Measurements from ENCODE around the gene FGG. TPM values are rescaled to one million over a fixed set of nuclear protein-coding genes. Genes with fewer than 3 reads are reported as not detected.

FGG gene
- total RNA-seq, 1 experiment from 2014 or later, result not detected

DNA sequence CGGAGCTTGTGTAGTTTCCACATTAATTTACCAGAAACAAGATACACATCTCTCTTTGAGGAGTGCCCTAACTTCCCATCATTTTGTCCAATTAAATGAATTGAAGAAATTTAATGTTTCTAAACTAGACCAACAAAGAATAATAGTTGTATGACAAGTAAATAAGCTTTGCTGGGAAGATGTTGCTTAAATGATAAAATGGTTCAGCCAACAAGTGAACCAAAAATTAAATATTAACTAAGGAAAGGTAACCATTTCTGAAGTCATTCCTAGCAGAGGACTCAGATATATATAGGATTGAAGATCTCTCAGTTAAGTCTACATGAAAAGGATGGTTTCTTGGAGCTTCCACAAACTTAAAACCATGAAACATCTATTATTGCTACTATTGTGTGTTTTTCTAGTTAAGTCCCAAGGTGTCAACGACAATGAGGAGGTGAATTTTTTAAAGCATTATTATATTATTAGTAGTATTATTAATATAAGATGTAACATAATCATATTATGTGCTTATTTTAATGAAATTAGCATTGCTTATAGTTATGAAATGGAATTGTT, 49.7 kb downstream of the FGG start, which contains the start of gene FGB:
TSS of gene FGB (plus strand) at position 315 of the 558 bp plus-strand sequence. CDS start at position 323, 8 bp downstream.
- ChIA-PET POLR2A (ENCODE audit: low non-redundant PET) (no interaction called here), CTCF (no interaction called here)
- no TSS peak for BruUV-seq (replicated peaks)
- no peak for DNase-seq (ENCODE audit: low spot score)
- TF ChIP-seq EZH2 (IDR thresholded peaks at IDR 0.05; ENCODE audit: borderline replicate concordance, low read depth, low read length, poor library complexity, severe bottlenecking), result no peak
- TF ChIP-seq, protein P1, sequence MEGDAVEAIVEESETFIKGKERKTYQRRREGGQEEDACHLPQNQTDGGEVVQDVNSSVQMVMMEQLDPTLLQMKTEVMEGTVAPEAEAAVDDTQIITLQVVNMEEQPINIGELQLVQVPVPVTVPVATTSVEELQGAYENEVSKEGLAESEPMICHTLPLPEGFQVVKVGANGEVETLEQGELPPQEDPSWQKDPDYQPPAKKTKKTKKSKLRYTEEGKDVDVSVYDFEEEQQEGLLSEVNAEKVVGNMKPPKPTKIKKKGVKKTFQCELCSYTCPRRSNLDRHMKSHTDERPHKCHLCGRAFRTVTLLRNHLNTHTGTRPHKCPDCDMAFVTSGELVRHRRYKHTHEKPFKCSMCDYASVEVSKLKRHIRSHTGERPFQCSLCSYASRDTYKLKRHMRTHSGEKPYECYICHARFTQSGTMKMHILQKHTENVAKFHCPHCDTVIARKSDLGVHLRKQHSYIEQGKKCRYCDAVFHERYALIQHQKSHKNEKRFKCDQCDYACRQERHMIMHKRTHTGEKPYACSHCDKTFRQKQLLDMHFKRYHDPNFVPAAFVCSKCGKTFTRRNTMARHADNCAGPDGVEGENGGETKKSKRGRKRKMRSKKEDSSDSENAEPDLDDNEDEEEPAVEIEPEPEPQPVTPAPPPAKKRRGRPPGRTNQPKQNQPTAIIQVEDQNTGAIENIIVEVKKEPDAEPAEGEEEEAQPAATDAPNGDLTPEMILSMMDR (conservative IDR thresholded peaks at IDR 0.05; ENCODE audit: low read depth, low read length), result no peak
- Histone ChIP-seq H3K9me3 (ENCODE audit: low read depth, low read length, poor library complexity, severe bottlenecking) (no peaks in the 10 kb centered on the region), H3K4me1 (ENCODE audit: insufficient read depth, low read length, poor library complexity, severe bottlenecking) (no peaks in the 10 kb centered on the region), H3K27ac (ENCODE audit: low read depth, low read length, poor library complexity, severe bottlenecking) (no peak within 1 kb of the TSS), H3K27me3 (replicated peaks; ENCODE audit: insufficient read depth, low read depth, low read length, poor library complexity) (no peaks in the 10 kb centered on the region), H3K4me3 (ENCODE audit: low read depth, low read length, poor library complexity, severe bottlenecking) (no peak within 1 kb of the TSS), H3K36me3 (ENCODE audit: insufficient read depth, low read length, poor library complexity, severe bottlenecking) (no peaks in the 10 kb centered on the region)
- intact Hi-C loops (cut with micrococcal nuclease; ENCODE audit: unreplicated experiment), result no loop called here

DNA sequence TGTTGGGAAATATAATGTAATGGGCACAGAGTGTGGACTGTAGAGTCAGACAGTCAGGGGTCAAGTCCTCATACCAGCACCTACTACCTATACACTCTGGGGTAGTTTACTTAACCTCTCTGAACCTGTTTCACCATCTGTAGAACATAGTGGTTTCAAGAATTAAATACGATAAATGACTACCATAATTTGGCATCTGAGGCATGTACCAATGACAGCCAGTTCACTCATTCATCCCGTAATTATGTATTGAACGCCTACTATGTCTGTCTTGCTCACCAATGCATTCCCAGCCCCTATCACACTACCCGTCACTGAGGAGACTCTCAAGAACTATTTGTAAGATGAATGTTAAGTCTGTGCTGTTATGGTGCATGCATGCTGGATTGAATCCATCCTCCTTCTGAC, 51.6 kb downstream of the FGG start:
- Histone ChIP-seq H3K27me3 (replicated peaks; ENCODE audit: insufficient read depth, low read depth, low read length, poor library complexity) (no peaks in the 10 kb centered on the region), H3K36me3 (ENCODE audit: insufficient read depth, low read length, poor library complexity, severe bottlenecking) (no peaks in the 10 kb centered on the region), H3K4me3 (ENCODE audit: low read depth, low read length, poor library complexity, severe bottlenecking) (no peak overlapping the region), H3K4me1 (ENCODE audit: insufficient read depth, low read length, poor library complexity, severe bottlenecking) (no peaks in the 10 kb centered on the region), H3K27ac (ENCODE audit: low read depth, low read length, poor library complexity, severe bottlenecking) (no peak overlapping the region), H3K9me3 (ENCODE audit: low read depth, low read length, poor library complexity, severe bottlenecking) (no peaks in the 10 kb centered on the region)
- no TSS peak for BruUV-seq (replicated peaks)
- ChIA-PET POLR2A (ENCODE audit: low non-redundant PET) (no interaction called here), CTCF (no interaction called here)
- TF ChIP-seq, protein P1 (conservative IDR thresholded peaks at IDR 0.05; ENCODE audit: low read depth, low read length), result no peak
- no peak for TF ChIP-seq EZH2 (IDR thresholded peaks at IDR 0.05; ENCODE audit: borderline replicate concordance, low read depth, low read length, poor library complexity, severe bottlenecking)
- DNase-seq (ENCODE audit: low spot score), result no peak
- intact Hi-C loops (cut with micrococcal nuclease; ENCODE audit: unreplicated experiment), result no loop called here

DNA sequence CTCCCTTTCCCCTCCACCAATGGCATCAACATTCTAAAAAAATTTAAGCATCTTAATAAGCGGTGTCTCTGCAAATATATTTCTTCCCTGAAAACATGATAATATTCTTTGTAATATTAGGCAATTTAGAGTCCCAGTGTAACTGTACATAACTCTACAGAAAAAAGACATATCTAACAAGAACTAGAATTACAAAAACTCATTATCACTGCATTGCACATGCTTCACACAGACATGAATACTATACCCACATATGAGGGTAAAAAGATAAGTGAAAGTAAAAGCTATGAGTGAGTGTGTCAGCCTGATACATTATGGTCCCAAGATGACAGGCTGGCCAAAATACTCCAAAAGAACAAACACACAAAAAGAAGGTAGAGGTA, 52.0 kb downstream of the FGG start:
- no peak for DNase-seq (ENCODE audit: low spot score)
- H3K9me3 ChIP-seq (ENCODE audit: low read depth, low read length, poor library complexity, severe bottlenecking), result no peaks in the 10 kb centered on the region
- intact Hi-C loops (cut with micrococcal nuclease; ENCODE audit: unreplicated experiment), result no loop called here
- no peak overlapping the region for H3K4me3 ChIP-seq (ENCODE audit: low read depth, low read length, poor library complexity, severe bottlenecking)
- no TSS peak for BruUV-seq (replicated peaks)
- TF ChIP-seq, protein P1 (conservative IDR thresholded peaks at IDR 0.05; ENCODE audit: low read depth, low read length), result no peak
- no peak for TF ChIP-seq EZH2 (IDR thresholded peaks at IDR 0.05; ENCODE audit: borderline replicate concordance, low read depth, low read length, poor library complexity, severe bottlenecking)
- no peaks in the 10 kb centered on the region for H3K36me3 ChIP-seq (ENCODE audit: insufficient read depth, low read length, poor library complexity, severe bottlenecking)
- no peak overlapping the region for H3K27ac ChIP-seq (ENCODE audit: low read depth, low read length, poor library complexity, severe bottlenecking)
- no peaks in the 10 kb centered on the region for H3K27me3 ChIP-seq (replicated peaks; ENCODE audit: insufficient read depth, low read depth, low read length, poor library complexity)
- CTCF ChIA-PET, result interaction anchor here (2.5 kb wide), 1 partner anchor 58 kb away, joined by 38 read pairs; no protein-coding TSS in a partner anchor
- no peaks in the 10 kb centered on the region for H3K4me1 ChIP-seq (ENCODE audit: insufficient read depth, low read length, poor library complexity, severe bottlenecking)
- POLR2A ChIA-PET (ENCODE audit: low non-redundant PET), result no interaction called here
